GM18951 (cell line): ENCODE measurements around the gene EIF3F.

Experiments used
- POLR2A ChIP-seq: IDR thresholded peaks from 4 replicates; pipeline ENCODE4 v1.6.1; 2011; ENCODE audit warnings: mild to moderate bottlenecking; ENCODE audit not compliant: insufficient read length, insufficient read depth; ENCODE audit errors: extremely low read depth
- in situ Hi-C: fragments of 300-500 bp; cut with MboI; formaldehyde crosslinking; loops from one replicate; pipeline ENCODE4 v1.12.0; 2022; ENCODE audit warnings: low sequenced_read_pairs, mixed read lengths, inconsistent platforms; ENCODE audit not compliant: unreplicated experiment

EIF3F gene

GRCh38 chr11:7986768-7987559 lies at the start of gene EIF3F:
Gene EIF3F, plus strand, starts transcription at chr11:7987337. Its CDS starts 16 bp downstream, at chr11:7987353.
- TF ChIP-seq POLR2A, result peak; percentile 63
- in situ Hi-C loops, result loop anchor here (10.0 kb wide), 1 partner anchor 92 kb away; no protein-coding TSS in a partner anchor

GRCh38 chr11:7941146-7941545 lies 46.0 kb upstream of the EIF3F start:
- in situ Hi-C loops, result no loop called here
- no peak for TF ChIP-seq POLR2A

GRCh38 chr11:7941608-7942007 lies 45.5 kb upstream of the EIF3F start, which contains the start of gene OR10A3:
Gene OR10A3, minus strand, starts transcription at chr11:7941708. Its CDS starts 2,188 bp downstream, at chr11:7939520.
- in situ Hi-C loops, result no loop called here
- TF ChIP-seq POLR2A, result no peak

- in situ Hi-C loops, result no loop called here
Measured at GRCh38 chr11:7944123-7944522, 43.0 kb upstream of the EIF3F start.

GRCh38 chr11:7949934-7950333 lies 37.2 kb upstream of the EIF3F start:
- no peak for TF ChIP-seq POLR2A
- in situ Hi-C loops, result no loop called here

More at GRCh38 chr11:7944123-7944522, 43.0 kb upstream of the EIF3F start:
- TF ChIP-seq POLR2A, result no peak

GRCh38 chr11:7955191-7955590 lies 31.9 kb upstream of the EIF3F start:
- no peak for TF ChIP-seq POLR2A
- in situ Hi-C loops, result no loop called here

GRCh38 chr11:7964261-7964660 lies 22.9 kb upstream of the EIF3F start:
- in situ Hi-C loops, result no loop called here
- no peak for TF ChIP-seq POLR2A

GRCh38 chr11:7964873-7965272 lies 22.3 kb upstream of the EIF3F start:
- TF ChIP-seq POLR2A, result no peak
- in situ Hi-C loops, result no loop called here

GRCh38 chr11:7965386-7965785 lies 21.8 kb upstream of the EIF3F start, which contains the start of gene NLRP10:
Gene NLRP10, minus strand, starts transcription at chr11:7965447. Its CDS starts 1,952 bp downstream, at chr11:7963495.
- no peak for TF ChIP-seq POLR2A
- in situ Hi-C loops, result no loop called here

- in situ Hi-C loops, result no loop called here
- no peak for TF ChIP-seq POLR2A
Measured at GRCh38 chr11:7967097-7967496, 20.0 kb upstream of the EIF3F start.

GRCh38 chr11:7967826-7968225 lies 19.3 kb upstream of the EIF3F start:
- in situ Hi-C loops, result no loop called here
- TF ChIP-seq POLR2A, result no peak

- in situ Hi-C loops, result no loop called here
- TF ChIP-seq POLR2A, result no peak
Measured at GRCh38 chr11:7968686-7969085, 18.5 kb upstream of the EIF3F start.

GRCh38 chr11:7969756-7970646 lies 17.1 kb upstream of the EIF3F start:
- in situ Hi-C loops, result no loop called here
- no peak for TF ChIP-seq POLR2A
